ENCODE measurements around the gene DMXL1. TPM values are rescaled to one million over a fixed set of nuclear protein-coding genes. Genes with fewer than 3 reads are reported as not detected.

The DMXL1 gene
- total RNA-seq, 1 experiment from 2014 or later, result 20.6 TPM

GRCh38 chr5:119161430-119161829, 90.5 kb downstream of the DMXL1 start:
- no peak overlapping the region for H3K4me3 ChIP-seq (ENCODE audit: low read length)
- H3K36me3 ChIP-seq (ENCODE audit: low read depth, low read length), result no peaks in the 10 kb centered on the region
- DNase-seq (no peak), ATAC-seq (no peak)
- no peaks in the 10 kb centered on the region for H3K79me2 ChIP-seq (ENCODE audit: low read length)
- no peaks in the 10 kb centered on the region for H3K27me3 ChIP-seq (ENCODE audit: low read length)
- POLR2A ChIA-PET (ENCODE audit: unreplicated experiment), result no interaction called here
- intact Hi-C loops (cut with micrococcal nuclease), result no loop called here
- H3K9me3 ChIP-seq (ENCODE audit: low read length), result no peaks in the 10 kb centered on the region
- H4K20me1 ChIP-seq (ENCODE audit: low read length), result no peaks in the 10 kb centered on the region
- no peaks in the 10 kb centered on the region for H3K4me1 ChIP-seq (ENCODE audit: insufficient read depth, low read length)
- H3K27ac ChIP-seq (ENCODE audit: low read length), result no peak overlapping the region
- no peak overlapping the region for H3K4me2 ChIP-seq (ENCODE audit: low read length)
- no peaks in the 10 kb centered on the region for H3F3A ChIP-seq (ENCODE audit: low read length, unreplicated experiment)
- CTCF ChIA-PET, result no interaction called here
- H2AFZ ChIP-seq (ENCODE audit: low read length), result no peak overlapping the region
- no peaks in the 10 kb centered on the region for H3K9me2 ChIP-seq (replicated peaks; ENCODE audit: low read length)
- no peak for TF ChIP-seq EZH2 (IDR thresholded peaks at IDR 0.05; ENCODE audit: low read length, unreplicated experiment)
- TF ChIP-seq EZH2phosphoT487 (IDR thresholded peaks at IDR 0.05; ENCODE audit: borderline replicate concordance, low read length), result no peak
- no peak for TF ChIP-seq CTCF (conservative IDR thresholded peaks at IDR 0.05; ENCODE audit: low read depth, low read length)
- H3K9ac ChIP-seq (ENCODE audit: low read length), result no peak overlapping the region
- BruUV-seq (replicated peaks), result no TSS peak

- no peaks in the 10 kb centered on the region for H3K36me3 ChIP-seq (ENCODE audit: low read depth, low read length)
- H3K9me3 ChIP-seq (ENCODE audit: low read length), result no peaks in the 10 kb centered on the region
- H3F3A ChIP-seq (ENCODE audit: low read length, unreplicated experiment), result no peaks in the 10 kb centered on the region
- H3K9ac ChIP-seq (ENCODE audit: low read length), result no peak overlapping the region
- H3K27me3 ChIP-seq (ENCODE audit: low read length), result no peaks in the 10 kb centered on the region
- TF ChIP-seq EZH2 (IDR thresholded peaks at IDR 0.05; ENCODE audit: low read length, unreplicated experiment), result no peak
- TF ChIP-seq CTCF (conservative IDR thresholded peaks at IDR 0.05; ENCODE audit: low read depth, low read length), result no peak
- no peak for TF ChIP-seq EZH2phosphoT487 (IDR thresholded peaks at IDR 0.05; ENCODE audit: borderline replicate concordance, low read length)
- H4K20me1 ChIP-seq (ENCODE audit: low read length), result no peaks in the 10 kb centered on the region
- peaks cover 10% of the 10 kb centered on the region for H3K4me1 ChIP-seq (ENCODE audit: insufficient read depth, low read length)
- no peak overlapping the region for H3K4me2 ChIP-seq (ENCODE audit: low read length)
- no TSS peak for BruUV-seq (replicated peaks)
- no peaks in the 10 kb centered on the region for H3K79me2 ChIP-seq (ENCODE audit: low read length)
- no peaks in the 10 kb centered on the region for H3K9me2 ChIP-seq (replicated peaks; ENCODE audit: low read length)
- H3K27ac ChIP-seq (ENCODE audit: low read length), result no peak overlapping the region
- H3K4me3 ChIP-seq (ENCODE audit: low read length), result no peak overlapping the region
- ChIA-PET CTCF (no interaction called here), POLR2A (ENCODE audit: unreplicated experiment) (no interaction called here)
- H2AFZ ChIP-seq (ENCODE audit: low read length), result no peak overlapping the region
- ATAC-seq (no peak), DNase-seq (no peak)
- intact Hi-C loops (cut with micrococcal nuclease), result no loop called here
Observed at GRCh38 chr5:119166026-119166425, 95.1 kb downstream of the DMXL1 start.

GRCh38 chr5:119168401-119168800, 97.5 kb downstream of the DMXL1 start:
- intact Hi-C loops (cut with micrococcal nuclease), result no loop called here
- CTCF ChIA-PET, result interaction anchor here (0.6 kb wide), 1 partner anchor 244 kb away, joined by 3 read pairs; no protein-coding TSS in a partner anchor

More at GRCh38 chr5:119168401-119168800, 97.5 kb downstream of the DMXL1 start:
- DNase-seq (peak; percentile 31), ATAC-seq (peak; percentile 54; the same call in 1 of the 2 replicates)
- no TSS peak for BruUV-seq (replicated peaks)
- Histone ChIP-seq H3K36me3 (ENCODE audit: low read depth, low read length) (no peaks in the 10 kb centered on the region), H4K20me1 (ENCODE audit: low read length) (no peaks in the 10 kb centered on the region), H3K79me2 (ENCODE audit: low read length) (no peaks in the 10 kb centered on the region), H3K9me3 (ENCODE audit: low read length) (no peaks in the 10 kb centered on the region), H3K27me3 (ENCODE audit: low read length) (no peaks in the 10 kb centered on the region), H3K4me1 (ENCODE audit: insufficient read depth, low read length) (peaks cover 15% of the 10 kb centered on the region), H2AFZ (ENCODE audit: low read length) (no peak overlapping the region), H3K4me3 (ENCODE audit: low read length) (no peak overlapping the region), H3K4me2 (ENCODE audit: low read length) (peak overlapping the region; percentile 8; the same call in 1 of the 2 replicates), H3F3A (ENCODE audit: low read length, unreplicated experiment) (no peaks in the 10 kb centered on the region), H3K27ac (ENCODE audit: low read length) (no peak overlapping the region), H3K9me2 (replicated peaks; ENCODE audit: low read length) (no peaks in the 10 kb centered on the region), H3K9ac (ENCODE audit: low read length) (no peak overlapping the region)
- no peak for TF ChIP-seq EZH2phosphoT487 (IDR thresholded peaks at IDR 0.05; ENCODE audit: borderline replicate concordance, low read length)
- POLR2A ChIA-PET (ENCODE audit: unreplicated experiment), result interaction anchor here (0.6 kb wide), 1 partner anchor 135 kb away, joined by 3 read pairs; no protein-coding TSS in a partner anchor
